Stimulated activated CD4-positive, alpha-beta T cell treated with anti-CD3 and anti-CD28 coated beads, TNF-alpha, amount 100 ng/mL, for 4 hours (primary cell): Measurements from ENCODE around the gene L3MBTL3.
"Not testable (repeated sequence)": the region's sequence is repeated elsewhere in the genome, so short reads cannot be mapped to it uniquely, and the experiment has no call there.

Source experiments
- DNase-seq, 3 experiments: peaks; one replicate each; pipeline ENCODE4 v3.0.0-alpha.2; 2020; ENCODE audit warnings: low read depth in 3 of 3

The L3MBTL3 gene

DNA sequence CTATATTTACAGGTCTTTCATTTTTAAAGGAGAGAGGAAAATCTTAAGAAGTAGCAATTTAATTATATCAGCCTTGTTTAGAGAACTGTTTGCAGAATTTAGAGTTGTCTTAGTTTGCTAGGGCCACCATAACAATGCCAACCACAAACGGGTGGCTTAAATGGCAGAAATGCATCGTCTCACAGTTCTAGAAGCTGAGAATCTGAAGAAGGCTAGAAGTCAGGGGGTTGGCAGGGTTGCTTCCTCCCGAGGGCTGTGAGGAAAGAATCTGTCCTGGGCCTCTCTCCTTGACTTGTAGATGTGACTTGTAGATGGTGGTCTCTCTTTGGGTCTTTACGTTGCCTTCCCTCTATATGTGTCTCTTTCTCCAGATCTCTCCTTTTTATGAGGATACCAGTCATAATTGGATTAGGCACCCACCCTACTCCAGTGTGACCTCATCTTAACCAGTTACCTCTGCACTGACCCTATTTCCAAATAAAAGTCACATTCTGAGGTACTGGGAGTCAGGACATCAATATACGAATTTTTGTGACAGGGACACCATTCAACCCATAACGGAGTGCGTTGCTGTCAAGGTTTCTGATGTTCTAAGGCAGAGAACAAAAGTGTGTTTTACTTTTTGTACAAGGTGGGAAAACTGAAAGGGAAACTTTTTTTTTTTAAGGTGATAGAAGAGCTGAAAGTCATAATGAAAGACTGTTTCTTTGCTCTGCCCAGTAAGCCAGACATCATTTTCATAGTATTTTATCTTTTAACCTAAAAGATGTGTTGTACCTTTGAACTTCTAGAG is 119.9 kb downstream of the L3MBTL3 start:
- no peak for DNase-seq

GRCh38 chr6:130138909-130139242 is 120.5 kb downstream of the L3MBTL3 start:
- no peak for DNase-seq

DNA sequence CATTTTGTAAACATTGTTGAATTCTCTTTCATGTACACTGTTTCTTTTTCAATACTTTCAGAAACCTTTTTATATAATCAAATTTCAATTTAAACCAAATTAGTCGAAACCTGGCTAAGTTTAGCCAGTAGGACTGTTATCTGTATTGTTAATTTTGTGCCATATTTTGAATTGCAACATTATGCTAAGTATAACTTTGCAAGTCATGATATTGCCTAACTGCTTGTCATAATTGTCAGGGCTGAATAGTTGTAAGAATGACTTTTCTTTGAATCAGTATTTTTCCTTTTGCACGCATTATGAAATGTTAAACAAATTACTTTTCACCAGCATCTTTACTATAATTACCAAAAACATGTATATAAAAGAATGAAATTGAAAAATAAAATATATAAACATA is 121.7 kb downstream of the L3MBTL3 start:
- DNase-seq = no peak

- no peak for DNase-seq
Measured at GRCh38 chr6:130143709-130144108, 125.3 kb downstream of the L3MBTL3 start.

DNA sequence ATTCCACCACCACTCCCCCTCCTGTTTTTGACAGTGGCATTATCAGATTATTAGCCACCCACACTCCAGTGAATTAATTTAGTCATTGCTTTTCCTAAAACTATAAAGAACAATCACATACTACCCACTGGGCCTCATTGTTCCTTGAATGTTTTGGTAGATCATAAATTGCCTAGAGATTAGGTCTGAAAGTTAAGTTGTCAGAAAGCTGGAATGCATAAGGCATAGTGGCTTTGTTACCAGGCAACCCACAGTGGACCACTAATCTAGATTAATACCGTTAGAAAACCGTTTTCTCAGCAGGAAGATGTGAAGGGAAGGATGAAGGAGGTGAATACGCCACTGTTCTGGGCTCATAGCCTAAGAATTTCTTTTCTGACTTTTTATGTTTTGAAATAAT is 128.7 kb downstream of the L3MBTL3 start:
- DNase-seq = no peak

DNA sequence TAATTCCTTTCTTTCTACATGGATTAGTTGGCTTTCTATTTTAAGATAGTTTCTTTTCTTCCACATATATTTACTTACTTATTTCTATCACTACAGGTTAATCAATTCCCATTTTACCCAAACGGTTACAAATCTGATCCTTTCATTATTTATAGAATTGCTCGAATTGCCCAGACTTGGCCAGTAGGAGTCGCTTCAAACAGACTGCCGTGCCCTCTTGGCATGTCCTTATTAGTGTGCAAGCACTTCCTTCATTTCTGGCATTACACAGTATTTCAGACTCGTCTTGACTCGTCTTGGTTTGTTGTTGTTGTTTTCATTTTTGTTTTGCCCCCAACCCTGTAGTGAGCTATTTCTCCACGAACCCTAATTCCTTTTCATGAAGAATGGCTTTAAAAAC is 129.8 kb downstream of the L3MBTL3 start:
- no peak for DNase-seq

DNA sequence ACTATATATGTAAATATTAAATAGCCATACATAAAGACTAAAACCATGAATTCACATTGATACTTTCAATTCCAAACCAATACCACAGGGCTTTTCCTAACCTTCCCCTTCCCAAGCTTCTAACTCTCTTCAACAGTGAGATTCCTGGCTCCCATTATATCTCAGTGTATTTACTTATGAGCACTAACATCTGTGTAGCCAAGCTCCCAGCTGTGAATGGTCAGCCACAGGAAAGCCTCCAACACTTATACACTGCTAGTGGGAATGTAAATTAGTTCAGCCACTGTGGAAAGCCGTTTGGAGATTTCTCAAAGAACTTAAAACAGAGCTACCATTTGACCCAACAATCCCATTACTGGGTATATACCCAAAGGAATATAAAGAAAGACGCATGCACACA is 130.6 kb downstream of the L3MBTL3 start:
- DNase-seq = not testable (repeated sequence)

DNA sequence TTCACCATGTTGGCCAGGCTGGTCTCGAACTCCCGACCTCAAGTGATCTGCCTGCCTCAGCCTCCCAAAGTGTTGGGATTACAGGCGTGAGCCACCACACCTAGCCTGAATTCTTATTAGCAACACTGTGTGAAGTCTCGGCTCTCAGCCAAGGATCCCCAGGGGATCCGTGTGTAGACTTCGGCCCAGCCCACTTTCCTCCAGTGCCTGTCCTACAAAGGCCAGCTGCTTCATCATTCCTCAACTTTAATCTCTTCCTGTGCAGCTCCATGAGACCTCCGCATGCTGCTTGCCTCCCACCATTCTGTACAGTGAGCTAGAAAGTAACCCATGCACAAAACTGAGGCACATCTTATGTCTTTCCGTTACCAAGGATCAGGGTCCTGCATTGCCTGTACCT is 132.5 kb downstream of the L3MBTL3 start:
- no peak for DNase-seq

- no peak for DNase-seq
Measured at GRCh38 chr6:130152908-130153510, 134.6 kb downstream of the L3MBTL3 start.

DNA sequence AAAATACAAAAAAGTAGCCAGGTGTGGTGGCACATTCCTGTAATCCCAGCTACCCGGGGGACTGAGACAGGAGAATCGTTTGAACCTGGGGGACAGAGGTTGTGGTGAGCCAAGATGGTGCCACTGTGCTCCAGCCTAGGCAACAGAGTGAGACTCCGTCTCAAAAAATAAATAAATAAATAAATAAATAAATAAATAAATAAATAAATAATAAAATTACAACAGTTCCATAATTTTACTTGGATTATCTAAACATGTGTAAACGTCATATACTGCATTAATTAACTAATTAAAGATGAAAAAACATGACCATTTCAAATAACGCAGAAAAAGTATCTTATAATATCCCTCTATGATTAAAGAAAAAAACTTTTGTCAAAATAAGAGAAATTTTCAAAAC is 138.5 kb downstream of the L3MBTL3 start:
- no peak for DNase-seq

- DNase-seq = no peak
Measured at GRCh38 chr6:130158056-130158455, 139.7 kb downstream of the L3MBTL3 start.

GRCh38 chr6:130158548-130158947 is 140.2 kb downstream of the L3MBTL3 start:
- no peak for DNase-seq

DNA sequence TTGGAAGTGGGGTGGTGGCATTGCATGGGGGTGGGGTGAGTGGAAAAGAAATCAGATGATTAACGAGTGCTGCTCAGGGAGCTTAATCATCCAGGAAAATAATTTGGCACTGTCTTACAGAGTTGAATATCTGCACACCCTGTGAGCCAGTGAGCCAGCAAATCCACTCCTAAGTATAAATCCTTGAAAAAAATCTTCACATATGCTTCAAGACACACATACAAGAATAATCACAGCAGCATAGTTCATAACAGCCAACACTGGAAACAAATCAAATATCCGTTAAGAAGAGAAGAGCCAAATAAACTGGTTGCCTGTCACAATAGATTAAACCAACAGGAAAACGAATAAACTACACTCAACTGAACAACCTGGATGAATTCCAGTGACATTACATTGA is 141.6 kb downstream of the L3MBTL3 start:
- no peak for DNase-seq

DNA sequence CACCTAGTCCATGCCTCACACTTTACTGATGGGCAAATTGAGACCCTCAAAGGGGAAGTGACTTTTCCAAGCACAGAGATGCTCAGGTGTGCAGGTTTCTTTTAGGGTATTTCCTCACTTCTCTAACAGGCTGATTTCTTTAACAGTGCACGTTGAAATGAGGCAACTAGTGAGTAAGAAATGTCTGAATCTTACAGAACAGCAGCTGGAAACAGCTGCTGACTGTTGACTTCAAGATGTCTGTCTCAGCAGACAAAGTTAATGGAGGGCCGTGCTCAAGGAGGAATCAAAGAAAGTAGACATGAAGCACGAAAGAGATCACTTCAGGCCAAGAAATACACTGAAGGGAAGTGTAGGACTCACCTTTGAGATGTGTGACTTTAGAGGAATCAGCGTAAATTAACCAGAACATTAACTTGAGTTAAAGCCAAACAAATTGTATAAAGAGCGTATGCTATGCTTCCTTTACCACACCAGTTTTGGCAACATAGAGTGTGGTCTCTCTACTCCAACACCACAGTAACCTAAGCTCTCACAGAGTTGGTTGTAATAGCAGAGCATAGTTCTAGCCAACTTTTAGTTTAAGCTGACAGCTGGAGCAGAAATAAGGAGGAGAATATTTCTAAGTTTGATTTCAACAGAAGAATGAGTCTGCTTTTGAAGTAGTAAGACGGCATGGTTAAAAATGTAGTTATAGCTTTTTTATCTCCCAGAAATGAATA is 143.5 kb downstream of the L3MBTL3 start:
- DNase-seq = no peak

GRCh38 chr6:130162421-130162820 is 144.0 kb downstream of the L3MBTL3 start:
- no peak for DNase-seq

DNA sequence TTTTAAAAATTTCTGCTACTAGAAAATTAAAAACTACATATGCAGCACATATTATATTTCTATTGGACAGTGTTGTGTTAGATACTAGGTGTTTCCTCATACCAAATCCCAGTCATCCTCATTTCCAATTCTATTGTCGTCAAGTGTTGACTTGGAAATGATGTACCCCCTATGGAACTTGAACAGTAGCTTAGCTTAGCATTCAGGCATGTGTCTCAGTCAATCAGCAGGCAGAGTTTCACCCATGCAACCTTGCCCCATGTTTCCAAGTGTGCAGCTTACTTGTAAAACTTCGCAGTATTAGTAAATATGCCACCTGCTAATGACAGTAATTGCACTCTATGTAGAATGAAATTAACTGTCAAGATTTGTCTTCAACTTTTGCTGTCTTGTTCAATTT is 144.9 kb downstream of the L3MBTL3 start:
- no peak for DNase-seq

DNA sequence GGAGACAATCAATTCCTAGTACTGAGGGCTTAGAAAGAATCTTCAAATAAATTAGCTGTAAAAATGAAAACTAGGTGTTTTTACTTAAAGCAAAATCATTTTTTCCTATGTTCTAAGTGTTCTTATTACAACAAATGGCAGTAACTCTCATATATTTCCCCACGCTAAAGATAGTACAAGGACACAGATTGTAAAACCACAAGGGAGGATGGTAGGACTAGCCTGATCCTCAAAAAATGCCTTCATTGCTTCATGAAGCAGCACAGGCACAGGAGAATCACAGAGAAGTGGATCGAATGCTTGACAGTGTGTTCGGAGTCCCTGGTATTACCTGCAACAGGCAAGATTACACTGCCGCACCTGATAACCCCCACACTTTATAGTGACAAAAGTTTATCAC is 145.9 kb downstream of the L3MBTL3 start:
- DNase-seq = no peak

DNA sequence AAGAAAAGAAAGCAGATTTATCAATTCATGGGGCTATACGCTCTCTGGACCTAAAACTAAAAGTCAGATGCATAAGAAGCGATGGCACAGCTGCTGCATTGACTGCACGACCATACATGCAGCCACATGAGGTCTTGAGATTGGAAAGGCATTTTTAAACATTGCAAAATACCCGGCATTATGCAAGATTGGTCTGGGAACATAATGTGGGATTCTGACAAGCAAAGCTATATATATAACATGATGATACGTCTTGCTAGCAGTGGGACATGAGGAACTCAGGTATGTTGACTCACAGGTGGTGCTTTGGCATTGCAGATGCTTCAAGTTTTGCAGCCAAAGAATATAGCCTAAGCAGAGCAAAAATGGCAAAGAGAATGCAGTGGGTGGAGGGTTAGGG is 149.3 kb downstream of the L3MBTL3 start:
- DNase-seq = no peak

GRCh38 chr6:130170160-130170559 is 151.8 kb downstream of the L3MBTL3 start:
- not testable (repeated sequence) for DNase-seq

DNA sequence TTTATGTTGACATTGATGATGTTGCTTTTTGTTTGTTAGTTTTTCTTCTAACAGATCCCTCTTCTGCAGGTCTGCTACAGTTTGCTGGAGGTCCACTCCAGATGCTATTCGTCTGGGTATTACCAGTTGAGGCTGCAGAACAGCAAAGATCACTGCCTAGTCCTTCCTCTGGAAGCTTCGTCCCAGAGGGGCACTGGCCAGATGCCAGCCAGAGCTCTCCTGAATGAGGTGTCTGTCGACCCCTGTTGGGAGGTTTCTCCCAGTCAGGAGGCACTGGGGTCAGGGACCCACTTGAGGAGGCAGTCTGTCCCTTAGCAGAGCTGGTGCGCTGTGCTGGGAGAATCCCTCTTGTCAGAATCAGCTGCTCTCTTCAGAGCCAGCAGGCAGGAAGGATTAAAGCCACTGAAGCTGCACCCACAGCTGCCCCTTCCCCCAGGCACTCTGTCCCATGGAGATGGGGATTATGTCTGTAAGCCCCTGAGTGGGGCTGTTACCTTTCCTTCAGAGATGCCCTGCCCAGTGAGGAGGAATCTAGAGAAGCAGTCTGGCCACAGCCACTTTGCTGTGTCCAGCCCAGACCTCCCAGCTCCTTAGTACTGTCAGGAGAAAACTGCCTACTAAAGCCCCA is 155.1 kb downstream of the L3MBTL3 start:
- not testable (repeated sequence) for DNase-seq

- no peak for DNase-seq
Measured at GRCh38 chr6:130176378-130176777, 158.0 kb downstream of the L3MBTL3 start.

DNA sequence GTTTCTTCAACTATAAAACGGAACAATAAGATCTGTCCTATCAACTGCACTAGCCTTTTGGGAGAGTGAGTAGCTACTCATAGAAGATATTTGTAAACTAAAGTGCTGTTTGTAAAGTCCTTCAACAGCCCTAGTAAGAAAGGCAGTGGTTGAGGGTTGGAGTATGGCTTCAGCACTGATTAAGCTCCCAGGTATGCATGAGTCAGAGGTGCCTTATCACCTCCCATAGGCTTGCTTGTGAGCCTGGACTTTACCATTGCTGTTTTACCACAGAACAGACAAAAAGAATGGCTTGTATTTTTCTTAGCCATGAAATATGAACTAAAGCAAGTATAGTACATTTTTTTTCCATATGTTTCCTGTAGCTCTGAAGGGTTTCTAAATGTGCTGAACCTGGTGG is 160.3 kb downstream of the L3MBTL3 start:
- no peak for DNase-seq

DNA sequence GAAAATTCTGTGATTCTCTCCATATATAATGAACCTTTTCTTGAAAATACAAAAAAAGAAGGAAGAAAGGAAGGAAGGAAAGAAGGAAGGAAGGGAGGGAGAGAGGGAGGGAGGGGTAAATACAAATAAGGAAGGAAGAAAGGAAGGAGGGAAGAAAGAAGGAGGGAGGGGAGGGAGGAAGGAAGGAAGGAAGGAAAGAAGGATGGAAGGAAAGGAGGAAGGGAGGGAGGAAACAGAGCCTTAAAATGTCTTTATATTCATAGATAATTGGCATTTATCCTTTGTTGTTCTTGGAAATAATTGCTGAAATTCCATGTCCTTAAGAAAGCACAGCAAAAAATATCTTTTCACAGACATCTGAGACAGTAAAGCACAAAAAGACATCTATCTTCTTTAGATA is 164.1 kb downstream of the L3MBTL3 start:
- DNase-seq = no peak
